IPS-NIHi7 (cell line): ENCODE results near the gene COQ5.
"Not testable (repeated sequence)": the region's sequence is repeated elsewhere in the genome, so short reads cannot be mapped to it uniquely, and the experiment has no call there.

Experiments
- DNase-seq: peaks from one replicate; pipeline ENCODE4 v3.0.0; 2012; ENCODE audit warnings: mixed read lengths; ENCODE audit errors: extremely low spot score

COQ5 gene

DNA sequence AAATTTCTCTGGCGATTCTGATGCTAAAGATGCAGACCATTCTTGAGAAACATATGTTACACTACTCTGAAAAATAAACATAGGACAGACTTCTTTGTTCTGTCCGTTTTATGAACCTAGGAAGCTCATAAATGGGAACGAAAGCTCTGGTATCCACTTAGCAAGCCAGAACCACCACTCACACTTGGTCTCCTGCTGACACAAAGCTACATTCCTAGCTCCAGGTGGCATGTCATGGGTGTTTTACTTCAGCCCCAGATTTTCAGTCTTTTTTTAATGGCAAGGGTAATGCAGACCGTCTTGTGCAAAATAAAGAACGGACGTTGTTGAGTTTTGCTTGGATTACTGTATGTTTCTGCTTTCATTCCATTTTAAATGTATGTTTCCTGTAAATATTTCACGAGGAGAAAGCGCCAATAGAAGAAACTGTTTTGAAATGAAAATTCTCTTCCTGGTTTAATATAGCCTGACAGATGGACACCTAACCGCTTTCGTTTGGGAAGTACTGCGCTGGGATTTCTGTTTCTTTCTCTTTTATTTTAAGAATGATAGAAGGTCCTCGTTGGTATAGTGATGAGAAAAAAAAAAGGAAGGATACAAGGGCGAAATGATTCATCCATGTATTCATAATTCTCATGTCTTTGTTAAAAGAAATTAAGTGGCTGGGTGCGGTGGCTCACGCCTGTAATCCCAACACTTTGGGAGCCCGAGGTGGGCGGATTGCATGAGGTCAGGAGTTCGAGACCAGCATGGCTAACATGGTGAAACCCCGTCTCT is 871 bp upstream of the COQ5 start:
- DNase-seq, result peak; percentile 54

DNA sequence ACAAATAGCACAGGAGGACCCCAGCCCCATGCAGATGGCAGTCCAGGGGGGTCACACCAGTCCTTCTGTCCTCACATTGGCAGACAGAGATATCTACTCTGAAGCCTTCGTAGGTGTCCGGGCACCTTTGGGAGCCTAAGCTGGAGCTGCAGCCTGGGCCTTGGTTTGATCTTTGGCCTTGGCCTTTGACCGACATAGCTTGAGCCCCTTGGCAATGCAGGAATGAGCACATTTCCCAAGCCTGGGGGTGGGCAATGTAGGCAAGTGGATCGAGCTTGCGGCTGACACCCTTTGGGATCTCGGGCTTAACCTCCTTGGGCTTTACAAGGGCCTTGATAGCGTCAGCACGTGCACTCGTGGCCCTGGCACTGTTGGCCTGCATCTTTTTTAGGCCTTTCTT is 6.4 kb downstream of the COQ5 start:
- DNase-seq, result no peak

DNA sequence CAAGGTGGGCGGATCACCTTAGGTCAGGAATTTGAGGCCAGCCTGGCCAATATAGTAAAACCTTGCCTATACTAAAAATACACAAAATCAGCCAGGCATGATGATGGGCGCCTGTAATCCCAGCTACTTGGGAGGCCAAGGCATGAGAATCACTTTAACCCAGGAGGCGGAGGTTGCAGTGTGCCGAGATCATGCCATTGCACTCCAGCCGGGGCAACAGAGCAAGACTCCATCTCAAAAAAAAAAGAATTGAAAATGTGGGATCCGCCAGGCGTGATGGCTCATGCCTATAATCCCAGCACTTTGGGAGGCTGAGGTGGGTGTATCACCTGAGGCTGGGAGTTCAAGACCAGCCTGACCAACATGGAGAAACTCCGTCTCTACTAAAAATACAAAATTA is 9.6 kb downstream of the COQ5 start:
- DNase-seq, result not testable (repeated sequence)

DNA sequence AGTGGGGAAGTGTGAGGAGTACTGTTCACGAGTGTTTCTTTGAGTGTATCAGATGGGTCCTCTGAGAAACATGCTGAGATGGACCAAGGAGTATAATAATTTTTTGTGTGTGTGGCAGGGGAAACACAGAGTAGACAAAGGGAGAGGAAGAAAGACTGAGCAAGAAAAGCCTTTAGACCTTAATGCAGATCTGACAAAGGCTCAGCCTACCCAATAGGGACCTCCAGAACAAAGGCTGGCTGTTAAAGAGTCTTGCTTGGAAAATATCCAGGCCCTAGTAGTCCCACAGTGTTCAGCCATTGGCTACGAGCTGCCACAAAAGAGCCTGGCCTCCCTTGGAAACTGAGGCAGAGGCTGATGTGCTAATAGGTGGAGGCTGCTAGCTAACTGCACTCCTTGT is 13.5 kb downstream of the COQ5 start:
- DNase-seq, result no peak

DNA sequence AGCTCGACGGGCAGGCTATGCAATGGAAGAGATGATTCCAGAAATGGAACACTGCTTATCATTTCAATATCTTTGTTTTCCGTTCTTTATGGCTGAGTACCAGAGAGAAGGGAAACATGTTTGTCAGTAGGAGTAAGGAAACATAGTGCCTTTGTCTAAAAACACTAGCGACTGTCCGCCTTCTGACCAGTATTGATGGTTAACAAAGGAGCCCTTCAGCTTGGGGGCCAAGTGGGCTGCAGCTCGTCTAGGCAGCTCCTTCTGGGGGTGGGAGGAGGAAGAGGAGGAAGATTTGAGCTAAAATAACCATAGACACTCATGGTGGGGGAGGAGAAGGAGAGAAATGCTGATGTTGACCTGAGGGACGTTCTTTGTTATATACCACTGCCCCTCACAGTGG is 15.0 kb downstream of the COQ5 start:
- no peak for DNase-seq

DNA sequence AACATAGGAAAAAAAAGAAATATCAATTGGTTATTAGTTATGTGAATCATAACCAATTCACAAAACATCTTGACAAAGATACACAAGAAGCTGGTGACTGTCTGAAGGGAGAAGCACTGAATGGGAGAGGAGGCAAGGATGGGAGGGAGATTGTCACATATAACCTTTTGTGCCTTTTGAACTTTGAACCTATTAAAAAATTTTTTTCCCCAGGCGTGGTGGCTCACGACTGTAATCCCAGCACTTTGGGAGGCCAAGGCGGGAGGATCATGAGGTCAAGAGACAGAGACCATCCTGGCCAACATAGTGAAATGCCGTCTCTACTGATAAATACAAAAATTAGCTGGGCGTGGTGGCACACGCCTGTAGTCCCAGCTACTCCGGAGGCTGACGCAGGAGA is 20.4 kb downstream of the COQ5 start:
- DNase-seq, result no peak

DNA sequence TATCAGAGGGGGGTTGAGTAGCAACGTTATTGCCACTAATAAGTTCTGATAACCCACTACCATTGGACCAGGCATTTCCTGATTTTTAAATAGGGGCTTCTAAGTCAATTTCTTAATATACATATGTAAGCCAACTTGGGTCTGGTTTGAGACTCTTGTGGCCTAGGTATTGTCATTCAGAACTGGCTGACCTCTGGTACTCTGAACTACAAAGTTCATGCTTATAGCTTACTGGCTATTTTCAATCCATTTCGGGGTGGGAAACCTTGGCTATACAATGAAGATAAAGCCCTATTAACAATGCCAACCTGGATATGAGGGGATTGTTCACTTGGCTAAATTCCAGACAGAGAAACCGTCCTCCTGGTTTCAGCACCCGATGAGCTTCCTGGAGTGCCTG is 24.4 kb downstream of the COQ5 start:
- no peak for DNase-seq

DNA sequence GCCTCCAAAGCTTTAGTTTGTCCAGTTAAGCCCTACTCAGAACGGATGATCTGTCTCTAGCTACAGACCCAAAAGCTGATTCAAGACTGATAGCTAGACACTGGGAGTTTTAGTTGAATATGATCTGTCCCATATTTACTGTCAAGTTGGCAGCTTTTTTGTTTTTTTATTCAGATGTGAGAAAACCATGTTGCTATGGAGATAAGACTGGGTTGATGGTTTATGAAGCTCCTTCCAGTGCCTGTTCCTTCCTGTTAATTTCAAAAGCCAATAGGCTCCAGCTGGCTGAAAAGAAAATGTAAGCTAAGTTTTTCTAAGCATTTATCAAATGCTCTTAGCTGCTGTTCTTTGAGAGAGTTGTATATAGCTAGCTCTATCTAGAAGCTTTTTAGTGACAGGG is 28.4 kb downstream of the COQ5 start:
- DNase-seq, result no peak

DNA sequence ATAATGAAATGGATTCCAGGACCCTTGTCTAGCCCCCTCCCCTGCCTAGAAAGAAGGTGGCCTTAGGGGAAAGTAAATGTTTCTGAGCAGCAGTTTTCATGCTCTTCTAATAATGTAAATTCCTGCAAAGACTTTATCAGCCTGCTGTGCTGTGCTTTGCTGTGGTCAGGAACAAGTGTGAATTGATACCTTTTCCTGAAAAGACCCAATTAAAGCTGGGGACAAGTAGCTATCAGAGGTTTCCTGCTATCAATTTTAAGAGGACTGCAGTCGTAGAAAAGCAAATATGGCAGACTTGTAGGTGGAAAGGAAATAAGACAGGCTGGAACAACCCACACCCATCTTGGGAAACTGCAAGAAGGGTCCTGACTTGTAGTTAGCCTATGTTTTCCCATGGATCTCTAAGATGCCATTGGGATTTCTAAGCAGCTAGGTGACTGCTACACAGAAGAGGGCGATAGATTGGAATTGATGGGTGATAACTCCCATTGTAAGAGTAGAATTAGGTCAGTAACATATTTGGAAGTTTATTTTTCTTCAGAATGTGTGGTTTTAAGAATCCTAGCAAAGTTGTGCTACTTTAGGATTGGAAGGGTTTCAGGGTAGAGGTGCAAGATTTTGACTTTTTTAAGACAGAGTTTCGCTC is 30.0 kb downstream of the COQ5 start:
- no peak for DNase-seq

DNA sequence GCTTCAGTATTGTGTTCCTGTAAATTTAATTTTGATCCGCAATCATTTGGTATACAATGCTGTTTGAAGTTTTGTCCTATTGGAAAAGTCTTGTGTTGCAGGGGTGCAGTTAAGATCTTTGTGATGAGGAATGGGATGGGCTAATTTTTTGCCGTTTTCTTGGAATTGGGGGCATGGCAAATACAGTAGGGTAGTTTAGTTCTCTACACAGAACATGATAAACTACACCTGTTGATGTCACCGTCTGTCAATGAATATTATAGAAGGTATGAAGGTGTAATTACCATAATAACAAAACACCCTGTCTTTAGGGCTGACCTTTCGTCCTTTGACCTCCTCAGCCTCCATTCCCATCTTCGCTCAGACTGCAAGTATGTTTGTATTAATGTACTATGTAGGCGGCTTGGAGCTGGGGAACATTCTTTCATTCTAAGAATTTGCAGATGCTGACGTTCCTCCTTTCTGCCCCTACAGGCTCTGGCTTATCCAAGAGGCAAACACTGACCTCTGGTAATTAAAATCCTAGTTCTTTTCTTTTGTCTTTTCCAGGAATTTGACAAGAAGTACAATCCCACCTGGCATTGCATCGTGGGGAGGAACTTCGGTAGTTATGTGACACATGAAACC is 31.3 kb downstream of the COQ5 start:
- DNase-seq, result no peak

DNA sequence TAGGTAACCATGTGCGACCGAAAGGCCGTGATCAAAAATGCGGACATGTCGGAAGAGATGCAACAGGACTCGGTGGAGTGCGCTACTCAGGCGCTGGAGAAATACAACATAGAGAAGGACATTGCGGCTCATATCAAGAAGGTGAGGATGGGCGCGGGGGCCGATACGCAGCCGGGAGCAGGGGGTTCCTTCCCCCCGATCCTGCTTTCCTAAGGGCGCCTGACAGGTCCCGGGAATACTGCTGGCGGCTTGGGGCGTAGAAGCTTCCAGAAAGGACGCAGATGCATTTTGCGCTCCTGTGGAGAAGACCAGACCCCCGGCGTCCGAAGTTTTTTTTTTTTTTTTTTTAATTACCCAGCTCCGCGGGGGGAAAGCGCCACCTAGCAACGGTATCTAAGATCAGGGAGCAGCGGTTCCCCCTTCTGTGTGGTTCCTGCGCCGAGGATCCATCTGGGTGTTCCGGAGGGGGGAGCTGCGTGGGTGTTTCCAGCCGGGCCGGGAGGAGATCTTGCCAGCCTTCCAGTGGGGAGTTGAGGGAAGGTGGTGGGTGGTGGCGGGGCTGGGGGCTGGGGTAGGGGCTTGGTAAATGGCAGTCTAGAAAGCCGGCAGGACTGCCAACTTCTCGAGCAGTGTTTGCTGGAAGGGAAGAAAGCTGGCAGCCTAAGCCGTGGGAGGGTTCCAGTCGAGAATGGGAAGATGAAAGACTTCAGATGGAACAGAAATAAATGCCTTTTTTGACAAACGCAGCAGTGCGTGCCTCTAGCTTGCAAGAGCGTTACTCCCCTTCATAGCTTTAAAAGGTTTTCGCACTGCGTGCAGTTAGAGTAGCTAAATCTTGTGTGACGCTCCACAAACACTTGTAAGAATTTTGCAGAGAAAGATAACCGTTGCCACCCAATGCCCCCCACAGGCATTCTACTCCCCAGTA is 32.3 kb downstream of the COQ5 start:
- DNase-seq, result peak; percentile 63

DNA sequence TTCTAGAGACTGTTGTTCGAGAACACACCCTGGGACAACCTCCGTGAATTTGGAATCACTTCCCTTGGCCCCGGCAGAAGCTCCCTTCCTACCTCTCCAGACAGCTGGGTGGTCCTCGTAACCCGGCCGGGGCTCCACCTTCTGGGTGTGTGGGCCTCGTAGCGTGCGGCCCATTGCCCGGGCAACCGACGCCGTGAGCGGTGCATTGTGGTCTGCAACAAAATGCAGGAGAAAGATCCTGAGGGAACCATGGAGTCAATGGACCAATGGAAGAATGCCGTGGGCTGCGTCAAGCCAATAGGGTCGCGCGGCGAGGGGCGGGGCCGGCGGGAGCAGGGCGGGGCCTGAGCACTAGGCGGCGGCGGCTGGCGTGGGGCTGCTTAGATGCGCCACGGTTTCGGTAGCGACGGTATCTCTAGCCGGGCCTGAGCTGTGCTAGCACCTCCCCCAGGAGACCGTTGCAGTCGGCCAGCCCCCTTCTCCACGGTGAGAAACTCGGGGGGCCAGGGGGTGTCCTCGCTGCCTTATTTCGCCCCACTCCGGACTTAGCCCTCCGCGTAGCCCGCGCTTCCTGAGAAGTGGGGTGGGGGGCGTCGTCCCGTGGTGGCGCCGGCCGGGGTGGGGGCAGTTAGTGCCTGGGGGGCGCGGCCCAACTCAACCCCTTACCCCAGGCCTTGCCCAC is 33.1 kb downstream of the COQ5 start, which contains the start of gene DYNLL1:
Gene DYNLL1 (plus strand): TSS at position 383 of the 682 bp plus-strand sequence. CDS start 309 bp downstream, outside the sequence.
- DNase-seq, result peak; percentile 99

DNA sequence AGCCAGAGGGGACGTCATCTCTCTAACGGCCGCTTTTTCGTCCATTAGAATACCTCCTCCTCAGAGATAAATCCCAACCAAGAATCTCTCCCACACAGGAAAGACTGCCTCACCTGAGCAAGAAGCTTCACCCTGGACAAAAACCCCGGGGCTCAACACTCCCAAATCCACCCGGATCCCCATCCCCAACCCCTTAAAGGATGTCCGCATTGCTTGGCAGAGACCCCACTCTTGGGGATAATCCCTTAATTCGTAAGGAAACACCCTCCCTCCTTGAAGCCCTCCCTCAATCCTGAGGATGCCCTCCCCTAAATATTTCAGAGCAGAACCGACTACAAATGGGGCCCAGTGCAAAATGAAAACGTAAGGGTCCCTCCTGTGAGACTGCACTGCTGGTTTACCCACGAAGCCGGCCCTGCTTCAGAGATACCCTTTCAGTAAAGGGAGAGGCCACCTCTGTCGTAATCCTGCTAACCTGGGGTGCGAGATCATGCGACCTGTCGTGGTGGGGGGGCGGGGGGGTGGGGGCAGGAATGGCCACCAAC is 33.7 kb downstream of the COQ5 start:
- DNase-seq, result no peak

DNA sequence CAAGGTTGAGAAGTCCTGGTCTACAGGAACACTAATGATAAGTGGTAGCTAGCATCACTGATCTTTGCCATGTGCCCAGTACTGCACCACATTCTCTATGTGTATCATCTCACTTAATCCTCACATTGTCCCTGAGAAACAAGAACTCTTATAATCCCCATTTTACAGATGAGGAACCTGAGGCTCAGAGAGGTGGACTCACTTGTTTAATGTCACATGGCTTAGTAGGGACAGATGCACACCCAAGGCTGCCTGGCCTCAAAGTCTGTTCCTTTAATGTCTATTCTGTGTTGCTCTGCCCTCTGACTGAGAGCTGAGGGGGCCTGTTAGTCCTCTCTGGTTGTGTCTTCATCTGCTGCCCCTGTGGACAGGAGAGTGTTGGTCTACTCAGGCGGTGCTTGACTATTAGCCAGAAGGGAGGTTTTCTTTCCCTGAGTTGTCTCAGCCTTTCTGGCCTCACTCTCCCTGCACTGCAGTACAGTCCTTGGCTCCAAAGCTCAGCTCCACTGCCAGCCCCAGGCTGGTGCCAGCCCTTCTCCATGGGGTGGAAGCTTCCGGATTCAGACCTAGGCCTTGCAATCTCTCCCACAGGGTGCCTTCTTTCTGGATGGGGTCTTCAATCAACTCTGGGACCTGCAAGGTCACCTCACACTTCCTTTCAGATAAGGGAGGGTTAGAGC is 38.0 kb downstream of the COQ5 start:
- no peak for DNase-seq

DNA sequence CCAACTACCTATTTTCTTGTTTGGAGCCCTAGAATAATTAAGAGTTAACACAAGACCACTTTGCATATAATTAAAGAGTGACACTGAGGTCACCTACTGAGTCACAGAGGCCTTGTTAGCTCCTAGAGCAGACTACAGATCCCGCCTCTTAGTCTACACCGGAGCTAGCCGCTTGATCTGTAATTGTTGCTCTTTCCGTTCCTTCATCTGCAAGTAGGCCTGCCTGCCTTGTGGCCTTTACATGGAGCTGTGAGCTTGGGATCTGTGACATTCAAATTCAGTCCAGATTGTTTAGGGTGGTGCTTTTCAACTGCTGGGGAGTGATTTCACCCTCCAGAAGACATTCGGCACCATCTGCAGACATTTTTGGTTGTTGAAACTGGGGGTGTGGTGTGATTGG is 38.6 kb downstream of the COQ5 start:
- no peak for DNase-seq

DNA sequence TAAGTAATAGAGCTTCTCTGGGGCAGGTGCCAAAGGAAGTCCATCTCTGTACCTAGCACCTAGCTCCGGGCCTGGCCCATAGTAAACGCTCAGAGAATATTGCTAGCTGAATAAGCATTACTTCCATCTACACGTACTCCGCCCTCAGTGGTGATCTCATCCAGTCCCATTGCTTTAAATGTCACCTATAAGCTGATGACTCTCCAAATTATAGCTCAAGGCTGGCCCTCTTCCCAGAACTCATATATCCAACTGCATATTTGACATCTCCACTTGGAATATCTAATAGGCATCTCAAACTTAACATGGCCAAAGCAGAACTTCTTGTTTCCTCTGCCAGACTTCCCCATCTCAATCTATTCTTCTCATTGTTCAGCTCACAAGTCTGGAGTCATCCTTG is 39.9 kb downstream of the COQ5 start:
- DNase-seq, result no peak

DNA sequence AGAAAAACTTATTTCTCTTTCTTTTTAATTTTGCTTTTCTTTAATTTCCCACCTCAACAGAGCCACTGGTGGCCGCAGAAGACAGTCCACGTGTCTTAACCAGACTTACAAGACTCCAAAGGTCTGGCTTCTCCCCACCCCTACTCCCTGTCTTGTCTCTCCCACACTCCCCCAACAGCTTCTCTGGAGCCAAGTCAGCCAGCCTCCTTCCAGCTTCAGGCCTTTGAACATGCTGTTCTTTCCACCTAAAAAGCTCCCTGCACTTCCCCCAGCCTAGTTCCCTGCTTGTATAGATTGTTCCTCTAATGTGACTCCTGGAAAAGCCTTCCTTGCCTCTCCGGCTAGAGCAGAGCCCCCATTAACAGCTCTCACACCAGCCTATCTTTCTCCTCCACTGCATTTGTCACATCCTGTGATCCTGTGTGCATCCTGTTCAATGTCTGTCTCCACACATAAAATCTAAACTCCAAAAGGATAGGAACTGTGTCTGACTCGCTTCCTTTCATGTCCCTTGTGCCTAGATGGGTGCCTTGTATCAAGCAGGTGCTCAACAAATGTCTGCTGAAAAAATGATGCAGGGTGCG is 40.8 kb downstream of the COQ5 start:
- DNase-seq, result no peak

DNA sequence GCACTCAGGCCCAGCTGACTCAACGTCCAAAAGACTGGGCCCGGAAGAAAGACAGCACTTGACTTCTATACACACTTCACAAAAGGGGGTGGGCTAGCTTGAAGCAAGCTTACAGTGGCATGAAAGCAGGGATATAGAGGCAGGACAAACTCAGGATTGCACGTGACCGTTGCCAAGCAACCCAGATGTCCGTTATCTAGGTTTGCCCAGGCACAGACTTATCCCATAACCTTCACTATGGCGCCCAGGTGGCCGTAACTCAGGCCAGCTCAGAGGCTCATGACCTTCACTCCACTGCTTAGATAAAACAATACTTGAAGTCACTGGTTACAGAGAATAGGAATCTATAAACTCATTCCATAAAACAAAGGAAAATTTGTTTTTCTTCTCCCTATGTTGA is 41.4 kb downstream of the COQ5 start:
- not testable (repeated sequence) for DNase-seq

DNA sequence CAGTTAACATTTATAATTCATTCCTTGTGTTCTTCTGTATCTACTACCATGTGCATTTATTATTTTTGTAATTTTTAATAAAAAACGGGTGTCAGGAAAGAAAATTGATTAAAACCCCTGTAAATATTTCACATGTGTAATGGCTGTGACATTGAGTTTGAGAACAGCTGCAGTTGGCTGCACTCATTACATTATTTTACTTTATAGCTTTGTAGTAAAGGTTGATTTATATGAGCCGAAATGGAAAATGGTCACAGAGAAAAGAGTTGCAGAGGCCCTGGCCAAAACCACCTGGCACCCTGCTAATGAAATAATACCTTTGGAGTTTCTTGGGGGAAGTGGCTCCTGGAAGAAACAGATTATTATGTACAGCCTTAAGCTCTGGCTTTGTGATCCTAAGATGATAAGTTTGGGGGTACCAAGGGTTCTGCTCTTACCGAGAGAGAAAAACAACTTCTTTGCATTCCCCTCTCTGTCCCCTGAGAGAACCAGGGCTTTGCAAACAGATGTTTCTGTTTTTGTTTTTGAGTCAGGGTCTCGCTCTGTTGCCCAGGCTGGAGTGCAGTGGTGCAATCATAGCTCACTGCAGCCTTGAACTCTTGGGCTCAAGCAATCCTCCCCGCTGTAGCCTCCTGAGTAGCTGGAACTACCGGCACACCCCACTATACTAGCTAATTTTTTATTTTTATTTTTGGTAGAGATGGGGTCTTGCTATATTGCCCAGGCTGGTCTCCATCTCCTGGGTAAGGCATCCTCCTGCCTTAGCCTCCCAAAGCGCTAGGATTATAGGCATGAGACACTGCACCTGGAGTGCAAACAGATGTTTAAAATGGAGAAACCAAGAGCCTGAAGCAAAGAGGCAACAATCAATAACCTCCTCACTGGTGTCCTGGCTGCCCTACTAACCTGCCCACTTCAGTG is 42.7 kb downstream of the COQ5 start:
- no peak for DNase-seq
